Amniotic stem cell (primary cell): ENCODE data around the gene CSAD.
"Not testable (repeated sequence)": the region's sequence is repeated elsewhere in the genome, so short reads cannot be mapped to it uniquely, and the experiment has no call there.

ENCODE experiments used
- DNase-seq: peaks from one replicate; lab custom pipeline; 2025; lab: John Stamatoyannopoulos, UW

CSAD gene

GRCh38 chr12:53145383-53146260, 35.1 kb downstream of the CSAD start:
- DNase-seq = no peak

GRCh38 chr12:53143355-53143754, 37.4 kb downstream of the CSAD start:
- DNase-seq = no peak

- DNase-seq = no peak
Measured at GRCh38 chr12:53133722-53134121, 47.0 kb downstream of the CSAD start.

GRCh38 chr12:53131844-53132243, 48.9 kb downstream of the CSAD start:
- no peak for DNase-seq

- no peak for DNase-seq
Measured at GRCh38 chr12:53128780-53129569, 51.8 kb downstream of the CSAD start.

- DNase-seq = no peak
Measured at GRCh38 chr12:53127169-53127568, 53.6 kb downstream of the CSAD start.

- no peak for DNase-seq
Measured at GRCh38 chr12:53124352-53124723, 56.4 kb downstream of the CSAD start.

- DNase-seq = no peak
Measured at GRCh38 chr12:53123578-53124351, 57.0 kb downstream of the CSAD start.

- no peak for DNase-seq
Measured at GRCh38 chr12:53122961-53123468, 57.7 kb downstream of the CSAD start.

GRCh38 chr12:53120685-53121525, 59.8 kb downstream of the CSAD start:
- DNase-seq = no peak

GRCh38 chr12:53118751-53119300, 61.9 kb downstream of the CSAD start:
- no peak for DNase-seq

- DNase-seq = no peak
Measured at GRCh38 chr12:53115891-53116648, 64.7 kb downstream of the CSAD start.

- no peak for DNase-seq
Measured at GRCh38 chr12:53115112-53115890, 65.4 kb downstream of the CSAD start.

- DNase-seq = no peak
Measured at GRCh38 chr12:53113951-53114350, 66.8 kb downstream of the CSAD start.

GRCh38 chr12:53113136-53113705, 67.5 kb downstream of the CSAD start:
- no peak for DNase-seq

- not testable (repeated sequence) for DNase-seq
Measured at GRCh38 chr12:53112431-53112830, 68.3 kb downstream of the CSAD start.
